CD14-positive monocyte (primary cell): ENCODE measurements around the gene TSC22D3. TPM values are rescaled to one million over a fixed set of nuclear protein-coding genes. Genes with fewer than 3 reads are reported as not detected.
A peak's percentile ranks its signal among the peaks of the same experiment; 100 is the strongest.

Experiments
- DNase-seq, 3 donors: peaks; one replicate each; pipeline ENCODE4 v3.0.0-alpha.2; 2011 to 2022
- H2AFZ ChIP-seq: 2 replicates; pipeline ENCODE4 v1.6.0; 2012; ENCODE audit warnings: mild to moderate bottlenecking, low read depth, low read length, inconsistent platforms; ENCODE audit not compliant: insufficient read depth, poor library complexity, severe bottlenecking
- H3K27ac ChIP-seq, 2 donors: 1 replicate in 1 of 2; 2 replicates in 1 of 2; pipeline ENCODE4 v1.5.1; 2012 to 2013; ENCODE audit warnings: low read length in 2 of 2, control low read depth in 1 of 2, inconsistent platforms in 1 of 2, low read depth in 1 of 2, mild to moderate bottlenecking in 1 of 2
- H3K27me3 ChIP-seq, 2 donors: one replicate each; pipeline versions ENCODE4 v1.6.0 to v1.6.1; 2011 to 2013; ENCODE audit warnings: low read length in 2 of 2; ENCODE audit not compliant: control insufficient read depth in 2 of 2, insufficient read depth in 2 of 2
- H3K36me3 ChIP-seq, 2 donors: replicated peaks in 1 of 2; 1 replicate in 1 of 2; 2 replicates in 1 of 2; pipeline versions ENCODE4 v1.5.1 to v1.6.1; 2012 to 2013; ENCODE audit warnings: low read length in 2 of 2, control low read depth in 1 of 2, inconsistent platforms in 1 of 2, mild to moderate bottlenecking in 1 of 2; ENCODE audit not compliant: insufficient read depth in 2 of 2, control insufficient read depth in 1 of 2
- H3K4me1 ChIP-seq, 2 donors: 1 replicate in 1 of 2; 2 replicates in 1 of 2; pipeline versions ENCODE4 v1.5.1 to v1.6.1; 2012 to 2013; ENCODE audit warnings: low read length in 2 of 2, control low read depth in 1 of 2, inconsistent platforms in 1 of 2, mild to moderate bottlenecking in 1 of 2, moderate library complexity in 1 of 2; ENCODE audit not compliant: insufficient read depth in 2 of 2, control insufficient read depth in 1 of 2
- H3K4me2 ChIP-seq: replicated peaks from 2 replicates; pipeline ENCODE3; 2012; ENCODE audit warnings: low read length, moderate library complexity, mild to moderate bottlenecking; ENCODE audit not compliant: poor library complexity, severe bottlenecking; ENCODE audit errors: extremely low read depth
- H3K4me3 ChIP-seq, 3 experiments: fragments of 200-600 bp in 1 of 3; sonication (generic) in 1 of 3; replicated peaks in 1 of 3; 1 replicate in 2 of 3; 2 replicates in 1 of 3; pipeline ENCODE4 v1.5.1; 2011 to 2013; ENCODE audit warnings: low read length in 3 of 3, mild to moderate bottlenecking in 3 of 3, control low read depth in 2 of 3, low read depth in 2 of 3, inconsistent platforms in 1 of 3, moderate library complexity in 1 of 3
- H3K79me2 ChIP-seq: 2 replicates; pipeline ENCODE4 v1.6.0; 2012; ENCODE audit warnings: mild to moderate bottlenecking, control low read depth, inconsistent platforms, low read length, moderate library complexity; ENCODE audit not compliant: insufficient read depth
- H3K9ac ChIP-seq: 2 replicates; pipeline ENCODE4 v1.6.0; 2017; ENCODE audit warnings: low read length, mild to moderate bottlenecking; ENCODE audit not compliant: insufficient read depth, poor library complexity, severe bottlenecking
- H3K9me3 ChIP-seq, 2 donors: replicated peaks in 1 of 2; 1 replicate in 1 of 2; 2 replicates in 1 of 2; pipeline versions ENCODE4 v1.5.1 to v1.6.1; 2012 to 2013; ENCODE audit warnings: low read length in 2 of 2, control low read depth in 1 of 2; ENCODE audit not compliant: control insufficient read depth in 1 of 2, insufficient read depth in 1 of 2
- H4K20me1 ChIP-seq: 2 replicates; pipeline ENCODE4 v1.6.0; 2012; ENCODE audit warnings: mild to moderate bottlenecking, low read length, control low read depth, moderate library complexity; ENCODE audit not compliant: insufficient read depth
- H3K27ac Mint-ChIP-seq, 7 donors: one replicate each; pipeline ENCODE4 v1.8.0; 2020; ENCODE audit warnings: mild to moderate bottlenecking in 7 of 7, mixed read lengths in 7 of 7, moderate library complexity in 6 of 7, inconsistent platforms in 2 of 7
- H3K27me3 Mint-ChIP-seq, 3 donors: one replicate each; pipeline ENCODE4 v1.8.0; 2021 to 2022; ENCODE audit warnings: low read depth in 3 of 3, mild to moderate bottlenecking in 3 of 3, mixed read lengths in 3 of 3, moderate library complexity in 3 of 3, inconsistent platforms in 1 of 3
- H3K36me3 Mint-ChIP-seq, 2 donors: one replicate each; pipeline ENCODE4 v1.8.0; 2020; ENCODE audit warnings: mixed read lengths in 2 of 2, inconsistent platforms in 1 of 2, mild to moderate bottlenecking in 1 of 2
- H3K4me1 Mint-ChIP-seq: one replicate; pipeline ENCODE4 v1.8.0; 2020; ENCODE audit warnings: mild to moderate bottlenecking, mixed read lengths
- H3K4me3 Mint-ChIP-seq, 2 donors: one replicate each; pipeline ENCODE4 v1.8.0; 2020; ENCODE audit warnings: mild to moderate bottlenecking in 2 of 2, mixed read lengths in 2 of 2, moderate library complexity in 1 of 2
- H3K9me3 Mint-ChIP-seq, 7 donors: one replicate each; pipeline ENCODE4 v1.8.0; 2020 to 2022; ENCODE audit warnings: mixed read lengths in 7 of 7, mild to moderate bottlenecking in 6 of 7, moderate library complexity in 6 of 7, inconsistent platforms in 2 of 7
- CTCF ChIP-seq: fragments of 200-600 bp; IDR thresholded peaks from one replicate; pipeline ENCODE4 v1.8.0; 2022; ENCODE audit warnings: antibody characterized with exemption, mild to moderate bottlenecking
- WGBS: methylation state at CpG from one replicate; pipeline ENCODE4 v1.1.5; 2013; ENCODE audit warnings: missing lambda C conversion rate; ENCODE audit not compliant: insufficient coverage; 5-methylcytosine and 5-hydroxymethylcytosine counted together
- intact Hi-C, 2 donors: fragments of 100-400 bp; cut with micrococcal nuclease; formaldehyde crosslinking; loops; one replicate each; pipeline versions ENCODE4 v1.15.0 to v1.15.1; 2023
- polyA plus RNA-seq, 3 donors: library from polyadenylated mRNA; depleted of rRNA in 1 of 3; unstranded in 2 of 3; stranded (reverse) in 1 of 3; fragments of 300-500 nt in 2 of 3; fragments of >200 nt in 1 of 3; fragmentation: Illumina TruSeq in 2 of 3; gene quantifications; 1 replicate in 2 of 3; 2 replicates in 1 of 3; pipeline ENCODE4 v1.2.3, GENCODE V29; 2012 to 2021

Gene TSC22D3
- polyA plus RNA-seq, 3 donors, result 171 to 1,562 (median 326) TPM

- peaks cover 29 to 35% of the 10 kb centered on the region in 2 donors for H3K36me3 Mint-ChIP-seq
- H3K9ac ChIP-seq, result peak overlapping the region; percentile 94
These were observed 61.2 kb downstream of the TSC22D3 start for GRCh38 chrX:107714206-107714891.

More at GRCh38 chrX:107714206-107714891, 61.2 kb downstream of the TSC22D3 start:
- peak overlapping the region; percentile 93 to 96 for H3K4me3 Mint-ChIP-seq
- Histone ChIP-seq H3K4me2 (peak overlapping the region; percentile 87), H3K9me3 (no peaks in the 10 kb centered on the region), H3K36me3 (peaks cover 28 to 30% of the 10 kb centered on the region in 2 donors), H3K27me3 (no peaks in the 10 kb centered on the region), H4K20me1 (peaks cover 35% of the 10 kb centered on the region), H3K79me2 (peaks cover 26% of the 10 kb centered on the region), H3K4me3 (peak overlapping the region; percentile 66 to 99 (median 94)), H2AFZ (no peak overlapping the region), H3K4me1 (peaks cover 69 to 70% of the 10 kb centered on the region in 2 donors), H3K27ac (peak overlapping the region; percentile 37 to 95)
- H3K27me3 Mint-ChIP-seq, result peaks cover 0 to 18% (median 0%) of the 10 kb centered on the region in 3 donors
- intact Hi-C loops, result no loop called here
- TF ChIP-seq CTCF, result no peak
- peak in 1 of 3 donors; percentile 9 for DNase-seq
- peaks cover 57% of the 10 kb centered on the region for H3K4me1 Mint-ChIP-seq
- peak overlapping the region; percentile 79 to 99 (median 93) for H3K27ac Mint-ChIP-seq
- 100% methylated on average over 5 of the region's 9 CpGs for whole genome bisulfite sequencing
- peaks cover 0 to 6% (median 3%) of the 10 kb centered on the region in 7 donors for H3K9me3 Mint-ChIP-seq
